ENCODE results near the gene GPR78. TPM values are rescaled to one million over a fixed set of nuclear protein-coding genes. Genes with fewer than 3 reads are reported as not detected.

The GPR78 gene
- total RNA-seq, 1 donor from 2014 or later = 0.15 TPM

GRCh38 chr4:8536467-8536866 lies 43.7 kb upstream of the GPR78 start:
- no peak overlapping the region for H3K4me3 Mint-ChIP-seq (ENCODE audit: unreplicated experiment)
- no peak overlapping the region for H3K27ac Mint-ChIP-seq (ENCODE audit: unreplicated experiment)

GRCh38 chr4:8537041-8537461 lies 43.1 kb upstream of the GPR78 start:
- DNase-seq (ENCODE audit: low spot score) = peak; percentile 39
- TF ChIP-seq, protein P1, sequence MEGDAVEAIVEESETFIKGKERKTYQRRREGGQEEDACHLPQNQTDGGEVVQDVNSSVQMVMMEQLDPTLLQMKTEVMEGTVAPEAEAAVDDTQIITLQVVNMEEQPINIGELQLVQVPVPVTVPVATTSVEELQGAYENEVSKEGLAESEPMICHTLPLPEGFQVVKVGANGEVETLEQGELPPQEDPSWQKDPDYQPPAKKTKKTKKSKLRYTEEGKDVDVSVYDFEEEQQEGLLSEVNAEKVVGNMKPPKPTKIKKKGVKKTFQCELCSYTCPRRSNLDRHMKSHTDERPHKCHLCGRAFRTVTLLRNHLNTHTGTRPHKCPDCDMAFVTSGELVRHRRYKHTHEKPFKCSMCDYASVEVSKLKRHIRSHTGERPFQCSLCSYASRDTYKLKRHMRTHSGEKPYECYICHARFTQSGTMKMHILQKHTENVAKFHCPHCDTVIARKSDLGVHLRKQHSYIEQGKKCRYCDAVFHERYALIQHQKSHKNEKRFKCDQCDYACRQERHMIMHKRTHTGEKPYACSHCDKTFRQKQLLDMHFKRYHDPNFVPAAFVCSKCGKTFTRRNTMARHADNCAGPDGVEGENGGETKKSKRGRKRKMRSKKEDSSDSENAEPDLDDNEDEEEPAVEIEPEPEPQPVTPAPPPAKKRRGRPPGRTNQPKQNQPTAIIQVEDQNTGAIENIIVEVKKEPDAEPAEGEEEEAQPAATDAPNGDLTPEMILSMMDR (IDR thresholded peaks at IDR 0.05) = no peak
- Mint-ChIP-seq H3K4me3 (ENCODE audit: unreplicated experiment) (no peak overlapping the region), H3K27me3 (ENCODE audit: low read depth) (no peaks in the 10 kb centered on the region), H3K9me3 (ENCODE audit: low read depth) (no peaks in the 10 kb centered on the region), H3K36me3 (ENCODE audit: low read depth) (no peaks in the 10 kb centered on the region), H3K27ac (ENCODE audit: unreplicated experiment) (no peak overlapping the region), H3K4me1 (ENCODE audit: low read depth) (peaks cover 15% of the 10 kb centered on the region)

More at GRCh38 chr4:8536467-8536866, 43.7 kb upstream of the GPR78 start:
- peak; percentile 71 for DNase-seq (ENCODE audit: low spot score)
- TF ChIP-seq, protein P1 (IDR thresholded peaks at IDR 0.05) = no peak
- Mint-ChIP-seq H3K27me3 (ENCODE audit: low read depth) (no peaks in the 10 kb centered on the region), H3K36me3 (ENCODE audit: low read depth) (no peaks in the 10 kb centered on the region), H3K4me1 (ENCODE audit: low read depth) (peaks cover 15% of the 10 kb centered on the region), H3K9me3 (ENCODE audit: low read depth) (no peaks in the 10 kb centered on the region)

DNA sequence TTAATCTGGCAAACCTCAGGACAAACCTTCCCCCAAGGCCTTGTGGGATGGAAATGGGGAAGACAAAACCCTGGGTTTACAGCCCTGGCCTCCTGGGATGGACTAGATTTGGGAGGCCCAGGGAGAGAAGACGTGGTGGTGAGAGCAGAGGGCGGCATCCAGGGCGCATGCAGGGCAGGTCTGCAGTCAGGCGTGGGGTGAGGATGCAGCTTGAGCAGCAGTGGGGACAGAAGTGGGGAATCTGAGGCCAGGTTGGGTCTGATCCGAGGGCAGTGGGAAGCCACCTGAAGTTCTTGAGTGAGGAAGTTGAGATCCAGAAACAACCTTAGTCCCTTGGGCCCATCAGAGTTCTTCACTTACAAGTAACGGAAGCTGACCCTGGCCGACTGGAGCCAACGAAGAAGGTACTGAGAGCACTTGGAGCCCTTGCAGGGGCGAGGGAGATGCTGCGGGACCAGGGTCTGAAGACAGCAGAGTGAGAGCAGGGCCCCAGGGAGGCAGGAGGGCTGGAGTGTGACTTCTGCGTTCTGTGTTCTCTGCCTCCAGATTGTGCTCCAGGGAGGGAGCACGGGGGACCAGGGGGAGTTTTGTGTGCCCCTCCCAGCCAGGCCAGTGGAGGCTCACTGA lies 42.0 kb upstream of the GPR78 start:
- H3K27me3 Mint-ChIP-seq (ENCODE audit: low read depth) = no peaks in the 10 kb centered on the region
- H3K4me1 Mint-ChIP-seq (ENCODE audit: low read depth) = peaks cover 15% of the 10 kb centered on the region
- DNase-seq (ENCODE audit: low spot score) = peak; percentile 86
- H3K9me3 Mint-ChIP-seq (ENCODE audit: low read depth) = no peaks in the 10 kb centered on the region
- H3K27ac Mint-ChIP-seq (ENCODE audit: unreplicated experiment) = no peak overlapping the region
- TF ChIP-seq, protein P1 (IDR thresholded peaks at IDR 0.05) = no peak
- H3K4me3 Mint-ChIP-seq (ENCODE audit: unreplicated experiment) = no peak overlapping the region
- no peaks in the 10 kb centered on the region for H3K36me3 Mint-ChIP-seq (ENCODE audit: low read depth)

DNA sequence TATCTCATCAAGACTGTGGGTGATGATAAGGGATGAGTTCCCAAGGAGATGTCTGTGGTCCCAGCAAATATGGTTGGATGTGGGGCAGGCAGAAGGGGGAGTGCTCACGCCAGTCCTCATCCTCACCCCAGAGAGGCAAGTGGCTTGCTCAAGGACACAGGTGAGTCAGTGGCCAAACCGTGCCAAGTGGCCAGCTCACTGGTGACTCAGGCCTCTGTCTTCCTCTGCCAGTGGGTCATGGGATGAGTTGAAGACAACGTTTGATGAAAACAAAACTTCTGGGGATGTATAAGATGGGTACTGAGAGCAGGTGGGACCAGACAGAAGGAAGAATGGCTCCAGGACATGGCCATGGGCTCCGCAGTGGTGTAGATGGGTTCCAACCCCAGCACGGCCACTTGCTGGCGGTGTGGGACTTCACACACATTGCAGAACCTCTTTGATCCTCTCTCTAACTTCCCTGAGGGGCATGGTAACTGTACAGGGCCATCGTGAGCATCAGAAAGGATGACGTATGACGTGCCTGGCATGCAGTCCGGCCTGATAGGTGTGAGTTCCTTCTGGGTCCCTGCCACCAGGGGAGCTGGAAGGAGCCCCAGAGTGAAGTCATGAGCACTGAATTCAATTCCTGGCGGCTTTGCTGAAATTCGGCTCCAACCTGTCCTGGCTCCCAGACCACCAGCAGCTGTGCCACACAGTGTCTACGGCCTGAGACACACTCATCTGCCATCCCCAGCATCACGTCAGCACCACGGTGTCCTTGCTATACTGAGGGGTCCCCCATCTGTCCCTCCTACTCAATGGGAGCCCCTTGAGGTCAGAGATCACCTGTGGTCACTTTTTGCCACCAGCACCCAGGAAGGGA lies 41.3 kb upstream of the GPR78 start:
- TF ChIP-seq, protein P1 (IDR thresholded peaks at IDR 0.05) = no peak
- no peaks in the 10 kb centered on the region for H3K9me3 Mint-ChIP-seq (ENCODE audit: low read depth)
- DNase-seq (ENCODE audit: low spot score) = peak; percentile 51
- H3K4me3 Mint-ChIP-seq (ENCODE audit: unreplicated experiment) = no peak overlapping the region
- H3K27ac Mint-ChIP-seq (ENCODE audit: unreplicated experiment) = no peak overlapping the region
- H3K27me3 Mint-ChIP-seq (ENCODE audit: low read depth) = no peaks in the 10 kb centered on the region
- no peaks in the 10 kb centered on the region for H3K36me3 Mint-ChIP-seq (ENCODE audit: low read depth)
- H3K4me1 Mint-ChIP-seq (ENCODE audit: low read depth) = peaks cover 13% of the 10 kb centered on the region

DNA sequence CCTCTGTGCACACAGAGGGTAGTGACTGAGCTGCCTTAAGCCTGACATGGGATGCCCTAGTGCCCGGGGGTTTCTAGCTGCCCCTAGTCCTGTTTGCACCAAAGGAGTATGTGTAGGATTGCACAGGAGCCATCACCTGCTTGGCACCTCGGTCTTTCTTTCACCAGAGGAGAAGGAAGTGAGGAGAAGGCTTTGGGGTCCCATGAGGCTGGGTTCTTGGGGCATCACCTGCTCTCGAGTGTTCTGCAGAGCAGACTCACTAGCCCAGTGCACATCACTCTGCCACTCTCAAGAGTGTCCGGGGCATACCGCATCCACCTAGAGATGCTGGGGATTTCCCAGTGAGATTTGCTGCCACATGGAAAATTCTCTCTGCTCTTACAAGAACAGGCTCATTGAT lies 40.5 kb upstream of the GPR78 start:
- H3K4me1 Mint-ChIP-seq (ENCODE audit: low read depth) = peaks cover 6% of the 10 kb centered on the region
- H3K27ac Mint-ChIP-seq (ENCODE audit: unreplicated experiment) = no peak overlapping the region
- DNase-seq (ENCODE audit: low spot score) = peak; percentile 30
- no peaks in the 10 kb centered on the region for H3K27me3 Mint-ChIP-seq (ENCODE audit: low read depth)
- no peak overlapping the region for H3K4me3 Mint-ChIP-seq (ENCODE audit: unreplicated experiment)
- H3K9me3 Mint-ChIP-seq (ENCODE audit: low read depth) = no peaks in the 10 kb centered on the region
- TF ChIP-seq, protein P1 (IDR thresholded peaks at IDR 0.05) = no peak
- no peaks in the 10 kb centered on the region for H3K36me3 Mint-ChIP-seq (ENCODE audit: low read depth)

Measured in chondrocyte (in vitro differentiated cells).